Ovary (tissue), 9 donors: ENCODE measurements around the gene TTC28. TPM values are rescaled to one million over a fixed set of nuclear protein-coding genes. Genes with fewer than 3 reads are reported as not detected.
"Not testable (repeated sequence)": the region's sequence is repeated elsewhere in the genome, so short reads cannot be mapped to it uniquely, and the experiment has no call there.

Source experiments
- DNase-seq, 5 donors: peaks; one replicate each; pipeline ENCODE4 v3.0.0-alpha.2; 2019 to 2020
- H3K27ac ChIP-seq, 2 donors: fragments of 200-600 bp; one replicate each; pipeline versions ENCODE4 v1.5.1 to v1.8.0; 2019 to 2022
- H3K27me3 ChIP-seq: fragments of 200-600 bp; one replicate; pipeline ENCODE4 v1.8.0; 2022
- H3K36me3 ChIP-seq: fragments of 200-600 bp; sonication (generic); one replicate; pipeline ENCODE4 v1.5.1; 2019
- H3K4me1 ChIP-seq: one replicate; pipeline ENCODE4 v1.8.1; 2013; ENCODE audit warnings: mild to moderate bottlenecking, moderate library complexity; ENCODE audit not compliant: insufficient read depth
- H3K4me3 ChIP-seq: fragments of 200-600 bp; sonication (generic); one replicate; pipeline ENCODE4 v1.5.1; 2017
- H3K9me3 ChIP-seq, 2 donors: fragments of 200-600 bp in 1 of 2; sonication (generic) in 1 of 2; one replicate each; pipeline versions ENCODE4 v1.5.1 to v1.8.1; 2013 to 2019; ENCODE audit warnings: mild to moderate bottlenecking in 1 of 2, moderate library complexity in 1 of 2
- EP300 ChIP-seq: sonication (generic); formaldehyde crosslinking; IDR thresholded peaks from one replicate; pipeline ENCODE4 v1.6.1; 2017; ENCODE audit warnings: antibody characterized with exemption
- POLR2A ChIP-seq: fragments of 450-650 bp; IDR thresholded peaks from one replicate; pipeline ENCODE4 v1.6.1; 2017; ENCODE audit warnings: antibody characterized with exemption, mild to moderate bottlenecking, moderate library complexity
- WGBS, 3 donors: extraction: QIAGEN DNeasy Blood & Tissue Kit in 1 of 3; methylation state at CpG; one replicate each; pipeline versions ENCODE4 v1.1.5 to v1.1.7; 2013 to 2017; 5-methylcytosine and 5-hydroxymethylcytosine counted together
- intact Hi-C, 4 donors: fragments of 100-400 bp; cut with DNase I; formaldehyde crosslinking; loops; one replicate each; pipeline versions ENCODE4 v1.11.0 to v1.15.1; 2022 to 2023
- polyA plus RNA-seq, 2 donors: library from polyadenylated mRNA; stranded (reverse); fragments of 200-250 nt in 1 of 2; fragments of 350-450 nt in 1 of 2; fragmentation: Illumina TruSeq in 1 of 2; extraction: RNeasy Lipid Tissue Mini Kit (QIAGEN cat#74804) in 1 of 2; gene quantifications; one replicate each; pipeline ENCODE4 v1.2.3, GENCODE V29; 2013 to 2014
- total RNA-seq, 7 donors: library from RNA; depleted of rRNA in 2 of 7; stranded (reverse); fragments of >200 nt in 2 of 7; fragmentation: NEBNext Ultra II Directional in 3 of 7; extraction: Animal tissue kit (Norgen Biotek cat#: 25700) in 3 of 7; gene quantifications; one replicate each; pipeline versions ENCODE4 v1.1.0 to v1.2.4, GENCODE V29; 2016 to 2023
- TF ChIP-seq, protein P1 (sequence below), 3 donors: fragments of 450-650 bp in 2 of 3; fragments of 200-600 bp in 1 of 3; IDR thresholded peaks; one replicate each; pipeline versions ENCODE4 v1.5.1 to v1.8.0; 2016 to 2022; ENCODE audit warnings: antibody characterized with exemption in 3 of 3, mild to moderate bottlenecking in 1 of 3
- donor health status: DM: no; HTN: no; CAD: no; lungs with moderate emphysema.
- donor health status: DM: no; HTN: no; CAD: no.
- donor health status: Bipolar disorder and iron deficiency.
- donor health status: DM: yes; HTN: yes; CAD: no.
- donor health status: DM: no; HTN: no; CAD: no.
- donor health status: DM: yes; HTN: yes; CAD: no.

The TTC28 gene
- total and polyA plus RNA-seq, 9 donors = 16.7 to 127 (median 72.9) TPM

DNA sequence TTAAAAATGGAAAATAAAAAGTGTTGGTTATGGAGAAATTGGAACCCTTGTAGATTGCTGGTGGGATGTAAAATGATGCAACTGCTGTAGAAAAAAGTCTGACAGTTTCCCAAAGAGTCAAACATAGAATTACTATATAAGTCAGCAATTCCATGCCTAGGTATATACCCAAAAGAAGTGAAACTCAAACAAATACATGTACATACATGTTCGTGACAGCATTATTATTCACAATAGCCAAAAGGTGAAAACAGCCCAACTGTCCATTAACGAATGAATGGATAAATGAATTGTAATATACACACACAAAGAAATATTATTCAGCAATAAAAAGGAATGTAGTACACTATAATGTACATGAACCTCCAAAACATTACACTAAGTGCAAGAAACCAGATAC, 116.0 kb downstream of the TTC28 start:
- H3K36me3 ChIP-seq = no peaks in the 10 kb centered on the region
- no peaks in the 10 kb centered on the region for H3K27me3 ChIP-seq
- TF ChIP-seq POLR2A = no peak
- no peak for TF ChIP-seq EP300
- TF ChIP-seq, protein P1, sequence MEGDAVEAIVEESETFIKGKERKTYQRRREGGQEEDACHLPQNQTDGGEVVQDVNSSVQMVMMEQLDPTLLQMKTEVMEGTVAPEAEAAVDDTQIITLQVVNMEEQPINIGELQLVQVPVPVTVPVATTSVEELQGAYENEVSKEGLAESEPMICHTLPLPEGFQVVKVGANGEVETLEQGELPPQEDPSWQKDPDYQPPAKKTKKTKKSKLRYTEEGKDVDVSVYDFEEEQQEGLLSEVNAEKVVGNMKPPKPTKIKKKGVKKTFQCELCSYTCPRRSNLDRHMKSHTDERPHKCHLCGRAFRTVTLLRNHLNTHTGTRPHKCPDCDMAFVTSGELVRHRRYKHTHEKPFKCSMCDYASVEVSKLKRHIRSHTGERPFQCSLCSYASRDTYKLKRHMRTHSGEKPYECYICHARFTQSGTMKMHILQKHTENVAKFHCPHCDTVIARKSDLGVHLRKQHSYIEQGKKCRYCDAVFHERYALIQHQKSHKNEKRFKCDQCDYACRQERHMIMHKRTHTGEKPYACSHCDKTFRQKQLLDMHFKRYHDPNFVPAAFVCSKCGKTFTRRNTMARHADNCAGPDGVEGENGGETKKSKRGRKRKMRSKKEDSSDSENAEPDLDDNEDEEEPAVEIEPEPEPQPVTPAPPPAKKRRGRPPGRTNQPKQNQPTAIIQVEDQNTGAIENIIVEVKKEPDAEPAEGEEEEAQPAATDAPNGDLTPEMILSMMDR (IDR thresholded peaks at IDR 0.05) = no peak
- H3K4me1 ChIP-seq = no peaks in the 10 kb centered on the region
- H3K27ac ChIP-seq = no peak overlapping the region
- no peak for DNase-seq
- 91 to 97% (median 93%) methylated on average over 2 of the region's 2 CpGs for WGBS, 3 donors
- H3K4me3 ChIP-seq = no peak overlapping the region
- no peaks in the 10 kb centered on the region for H3K9me3 ChIP-seq
- intact Hi-C loops = no loop called here

DNA sequence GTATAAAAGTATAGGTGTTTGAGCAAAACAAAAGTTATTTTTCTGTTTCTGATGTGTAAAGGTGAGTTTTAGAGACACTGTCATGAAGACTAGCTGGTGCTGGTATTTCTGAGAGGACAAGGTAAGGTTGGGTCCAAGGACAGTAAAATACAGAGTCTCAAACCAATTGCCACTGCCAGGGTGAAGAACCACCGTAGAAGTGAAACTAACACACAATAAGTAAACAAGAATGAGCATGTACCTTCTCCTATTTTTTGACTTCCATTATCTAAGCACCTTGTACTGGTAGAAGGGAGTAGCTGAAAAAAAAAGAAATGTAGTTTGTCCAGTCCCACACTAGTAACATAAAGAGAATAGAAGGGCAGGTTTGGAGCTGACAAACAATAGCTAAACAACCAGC, 117.3 kb downstream of the TTC28 start:
- H3K4me3 ChIP-seq = no peak overlapping the region
- H3K9me3 ChIP-seq = no peaks in the 10 kb centered on the region
- no peak overlapping the region for H3K27ac ChIP-seq
- TF ChIP-seq POLR2A (no peak), EP300 (no peak)
- TF ChIP-seq, protein P1 (IDR thresholded peaks at IDR 0.05) = no peak
- no peaks in the 10 kb centered on the region for H3K36me3 ChIP-seq
- intact Hi-C loops = no loop called here
- H3K4me1 ChIP-seq = no peaks in the 10 kb centered on the region
- WGBS, 3 donors = 86 to 100% (median 96%) methylated on average over 1 of the region's 1 CpG
- H3K27me3 ChIP-seq = no peaks in the 10 kb centered on the region
- DNase-seq = no peak

DNA sequence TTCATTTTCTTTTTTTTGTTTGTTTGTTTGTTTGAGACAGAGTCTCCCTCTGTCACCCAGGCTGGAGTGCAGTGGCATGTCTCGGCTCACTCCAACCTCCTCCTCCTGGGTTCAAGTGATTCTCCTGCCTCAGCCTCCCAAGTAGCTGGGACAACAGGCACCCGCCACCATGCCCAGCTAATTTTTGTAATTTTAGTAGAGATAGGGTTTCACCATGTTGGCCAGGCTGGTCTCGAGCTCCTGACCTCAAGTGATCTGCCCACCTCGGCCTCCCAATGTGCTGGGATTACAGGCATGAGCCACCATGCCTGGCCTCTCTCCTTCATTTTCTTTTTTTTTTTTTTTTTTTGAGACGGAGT, 118.9 kb downstream of the TTC28 start:
- intact Hi-C loops, H3K27ac ChIP-seq, H3K4me1 ChIP-seq, H3K9me3 ChIP-seq, DNase-seq, H3K36me3 ChIP-seq, H3K4me3 ChIP-seq, H3K27me3 ChIP-seq: not testable (repeated sequence)
- WGBS, 3 donors = 97 to 99% (median 97%) methylated on average over 5 of the region's 5 CpGs

DNA sequence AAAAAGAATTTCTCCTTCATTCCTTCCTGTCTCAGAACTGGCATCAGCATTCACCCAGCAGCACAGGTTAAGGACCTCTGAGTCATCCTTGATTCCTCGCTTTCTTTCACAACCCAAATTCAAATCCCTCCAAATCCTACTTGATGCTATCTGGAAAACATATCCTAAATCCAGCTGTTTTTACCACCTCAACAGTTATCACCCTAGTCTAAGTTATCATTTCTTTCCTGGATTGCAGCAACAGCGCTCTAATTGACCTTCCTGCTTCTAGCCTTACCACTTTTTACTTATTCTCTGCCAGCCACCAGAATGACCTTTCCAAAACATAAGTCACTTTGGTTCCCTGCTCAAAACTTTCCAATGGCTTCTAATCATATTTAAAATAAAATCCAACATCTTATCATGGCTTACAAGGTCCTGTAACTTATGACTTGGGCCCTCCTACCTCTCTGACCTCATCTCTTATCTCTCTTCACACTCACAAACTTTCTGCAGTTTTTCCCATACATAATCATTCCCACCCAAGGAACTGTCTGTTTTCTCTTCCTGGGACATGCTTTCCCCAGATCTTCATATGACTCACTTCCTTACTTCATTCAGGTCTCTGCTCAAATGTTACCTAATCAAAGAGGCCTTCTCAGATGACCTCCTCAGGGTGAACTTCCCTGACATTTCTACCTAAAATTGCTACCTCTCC, 119.4 kb downstream of the TTC28 start:
- Histone ChIP-seq H3K9me3 (no peaks in the 10 kb centered on the region), H3K27ac (no peak overlapping the region), H3K4me3 (no peak overlapping the region), H3K27me3 (no peaks in the 10 kb centered on the region), H3K36me3 (no peaks in the 10 kb centered on the region), H3K4me1 (no peaks in the 10 kb centered on the region)
- DNase-seq = no peak
- TF ChIP-seq POLR2A (no peak), EP300 (no peak)
- TF ChIP-seq, protein P1 (IDR thresholded peaks at IDR 0.05) = no peak
- 77 to 92% (median 85%) methylated on average over 2 of the region's 2 CpGs for WGBS, 3 donors
- intact Hi-C loops = no loop called here

DNA sequence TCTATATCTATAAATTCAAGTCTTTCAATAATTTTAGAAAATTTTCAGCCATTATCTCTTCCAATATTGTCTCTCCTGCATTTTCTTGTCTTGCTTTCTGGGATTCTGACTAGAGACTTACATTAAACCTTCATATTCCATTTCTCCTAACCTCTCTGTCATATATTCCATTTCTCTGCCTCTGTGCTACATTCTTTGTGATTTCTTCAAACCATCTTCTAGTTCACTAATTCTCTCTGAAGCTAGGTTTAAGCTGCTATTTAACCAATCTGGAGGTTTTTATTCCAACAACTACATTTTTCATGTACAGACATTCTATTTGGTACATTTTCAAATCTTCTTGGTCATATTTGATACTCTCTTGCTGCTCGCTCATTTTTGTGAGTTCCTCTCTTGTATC, 122.5 kb downstream of the TTC28 start:
- WGBS, 3 donors = 98 to 100% (median 100%) methylated on average over 1 of the region's 1 CpG
- H3K27ac ChIP-seq = no peak overlapping the region
- intact Hi-C loops = no loop called here
- no peak for TF ChIP-seq POLR2A
- TF ChIP-seq, protein P1 (IDR thresholded peaks at IDR 0.05) = no peak
- no peak for TF ChIP-seq EP300
- no peaks in the 10 kb centered on the region for H3K9me3 ChIP-seq
- no peaks in the 10 kb centered on the region for H3K4me1 ChIP-seq
- no peak for DNase-seq
- H3K36me3 ChIP-seq = no peaks in the 10 kb centered on the region
- H3K27me3 ChIP-seq = no peaks in the 10 kb centered on the region
- H3K4me3 ChIP-seq = no peak overlapping the region

DNA sequence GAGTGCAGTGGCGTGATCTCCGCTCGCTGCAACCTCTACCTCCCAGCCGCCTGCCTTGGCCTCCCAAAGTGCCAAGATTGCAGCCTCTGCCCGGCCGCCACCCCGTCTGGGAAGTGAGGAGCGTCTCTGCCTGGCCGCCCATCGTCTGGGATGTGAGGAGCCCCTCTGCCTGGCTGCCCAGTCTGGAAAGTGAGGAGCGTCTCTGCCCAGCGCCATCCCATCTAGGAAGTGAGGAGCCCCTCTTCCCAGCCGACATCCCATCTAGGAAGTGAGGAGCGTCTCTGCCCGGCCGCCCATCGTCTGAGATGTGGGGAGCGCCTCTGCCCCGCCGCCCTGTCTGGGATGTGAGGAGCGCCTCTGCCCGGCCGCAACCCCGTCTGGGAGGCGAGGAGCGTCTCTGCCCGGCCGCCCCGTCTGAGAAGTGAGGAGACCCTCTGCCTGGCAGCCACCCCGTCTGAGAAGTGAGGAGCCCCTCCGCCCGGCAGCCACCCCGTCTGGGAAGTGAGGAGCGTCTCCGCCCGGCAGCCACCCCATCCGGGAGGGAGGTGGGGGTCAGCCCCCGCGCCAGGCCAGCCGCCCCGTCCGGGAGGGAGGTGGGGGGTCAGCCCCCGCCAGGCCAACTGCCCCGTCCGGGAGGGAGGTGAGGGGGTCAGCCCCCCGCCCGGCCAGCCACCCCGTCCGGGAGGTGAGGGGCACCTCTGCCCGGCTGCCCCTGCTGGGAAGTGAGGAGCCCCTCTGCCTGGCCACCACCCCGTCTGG, 126.4 kb downstream of the TTC28 start:
- H3K4me1 ChIP-seq, H3K9me3 ChIP-seq, H3K4me3 ChIP-seq, DNase-seq, H3K36me3 ChIP-seq, intact Hi-C loops, H3K27me3 ChIP-seq, H3K27ac ChIP-seq: not testable (repeated sequence)
- 96 to 97% (median 96%) methylated on average over 12 to 49 of the region's 51 CpGs for WGBS, 3 donors
